HepG2 (cell line): ENCODE results near the gene CCDC88B. TPM values are rescaled to one million over a fixed set of nuclear protein-coding genes. Genes with fewer than 3 reads are reported as not detected.

ENCODE experiments used
- ATAC-seq: fragments of 200-7000 bp; cut with Tn5 transposase; 3 replicates; pipeline ENCODE4 v1.9.1; 2020; ENCODE audit warnings: mild to moderate bottlenecking, moderate library complexity
- BruUV-seq: library from RNA; stranded (reverse); fragments of 400-500 nt; replicated peaks from 2 replicates; lab custom pipeline; 2021; lab: Mats Ljungman, UMichigan
- CTCF ChIA-PET: fragments of 300-600 bp; formaldehyde crosslinking; extraction: SDS; loops from one replicate; lab custom pipeline; 2021; ENCODE audit warnings: low total read pairs, inconsistent platforms, low intra/inter-chr PET ratio; lab: Yijun Ruan, JAX
- POLR2A ChIA-PET: fragments of 350-600 bp; sonication (Branson Sonifier 250); formaldehyde crosslinking; loops from one replicate; lab custom pipeline; 2020; ENCODE audit warnings: antibody characterized with exemption, inconsistent platforms; lab: Yijun Ruan, JAX
- DNase-seq: peaks from one replicate; pipeline ENCODE4 v3.0.0-alpha.2; 2015; ENCODE audit warnings: low spot score
- FAIRE-seq: peaks from 3 replicates; lab custom pipeline; 2011; peaks lifted over from hg19 to GRCh38; lab: Jason Lieb, UNC
- H2AFZ ChIP-seq: one replicate; pipeline ENCODE4 v1.6.1; 2011; ENCODE audit warnings: low read length, inconsistent platforms
- H3K27ac ChIP-seq: fragments of 300-600 bp; 3 replicates; pipeline ENCODE4 v1.8.0; 2011; ENCODE audit warnings: mixed run types, mild to moderate bottlenecking, mixed read lengths, low read length, inconsistent platforms; ENCODE audit not compliant: insufficient read depth; ENCODE audit errors: extremely low read length
- H3K27me3 ChIP-seq, 2 experiments: fragments of 200-600 bp in 1 of 2; 2 replicates in 1 of 2; 3 replicates in 1 of 2; pipeline versions ENCODE4 v1.6.0 to v1.8.0; 2011; ENCODE audit warnings: low read length in 2 of 2, mild to moderate bottlenecking in 2 of 2, moderate library complexity in 2 of 2, inconsistent platforms in 1 of 2; ENCODE audit not compliant: insufficient read depth in 2 of 2, control insufficient read depth in 1 of 2
- H3K36me3 ChIP-seq, 2 experiments: fragments of 200-600 bp in 1 of 2; replicated peaks in 1 of 2; 2 replicates in 1 of 2; 3 replicates in 1 of 2; pipeline versions ENCODE4 v1.5.1 to v1.8.0; 2011; ENCODE audit warnings: low read length in 2 of 2, inconsistent platforms in 1 of 2; ENCODE audit not compliant: insufficient read depth in 2 of 2, control insufficient read depth in 1 of 2
- H3K4me1 ChIP-seq: 2 replicates; pipeline ENCODE4 v1.5.1; 2012; ENCODE audit warnings: low read length, inconsistent platforms; ENCODE audit not compliant: insufficient read depth
- H3K4me2 ChIP-seq: 2 replicates; pipeline ENCODE4 v1.6.0; 2011; ENCODE audit warnings: low read depth, low read length, inconsistent platforms
- H3K4me3 ChIP-seq, 3 experiments: fragments of 200-600 bp in 1 of 3; sonication (generic), shearing (Covaris generic) in 1 of 3; replicated peaks in 1 of 3; 2 replicates each; pipeline ENCODE4 v1.5.1; 2011 to 2016; ENCODE audit warnings: low read length in 3 of 3, inconsistent platforms in 2 of 3, low read depth in 2 of 3, mild to moderate bottlenecking in 2 of 3, control low read depth in 1 of 3, mixed read lengths in 1 of 3; ENCODE audit not compliant: insufficient read depth in 1 of 3
- H3K79me2 ChIP-seq: one replicate; pipeline ENCODE4 v1.6.1; 2011; ENCODE audit warnings: low read length, inconsistent platforms; ENCODE audit not compliant: insufficient read depth
- H3K9ac ChIP-seq: 2 replicates; pipeline ENCODE4 v1.6.0; 2011; ENCODE audit warnings: mild to moderate bottlenecking, low read depth, low read length, inconsistent platforms; ENCODE audit not compliant: insufficient read depth
- H3K9me3 ChIP-seq: 2 replicates; pipeline ENCODE4 v1.5.1; 2012; ENCODE audit warnings: mild to moderate bottlenecking, low read length
- H4K20me1 ChIP-seq: 2 replicates; pipeline ENCODE4 v1.6.0; 2011; ENCODE audit warnings: inconsistent platforms, mild to moderate bottlenecking, low read length, moderate library complexity; ENCODE audit not compliant: insufficient read depth
- AKAP8 ChIP-seq: sonication (generic); formaldehyde crosslinking; IDR thresholded peaks from 2 replicates; pipeline ENCODE4 v1.5.1; 2020; ENCODE audit warnings: mild to moderate bottlenecking, missing genetic modification reagents
- ATF7-NPFF ChIP-seq: sonication (generic); formaldehyde crosslinking; IDR thresholded peaks from 2 replicates; pipeline ENCODE4 v1.8.1; 2023; ENCODE audit warnings: mild to moderate bottlenecking, low read depth, missing genetic modification reagents, moderate library complexity
- CAMTA2 ChIP-seq: sonication (generic); formaldehyde crosslinking; IDR thresholded peaks from 2 replicates; pipeline ENCODE4 v1.4.0; 2020; ENCODE audit warnings: mild to moderate bottlenecking, missing genetic modification reagents, borderline replicate concordance
- CREB3 ChIP-seq: sonication (generic); formaldehyde crosslinking; IDR thresholded peaks from 2 replicates; pipeline ENCODE4 v1.5.0; 2020; ENCODE audit warnings: missing genetic modification reagents
- DMAP1 ChIP-seq: IDR thresholded peaks from 2 replicates; pipeline ENCODE4 v1.6.1; 2016
- MIER3 ChIP-seq: IDR thresholded peaks from 2 replicates; pipeline ENCODE4 v1.6.1; 2016; ENCODE audit warnings: missing compliant biosample characterization, borderline replicate concordance
- MLLT10 ChIP-seq: sonication (generic); formaldehyde crosslinking; IDR thresholded peaks from 2 replicates; pipeline ENCODE4 v1.4.0; 2020; ENCODE audit warnings: missing genetic modification reagents
- RAD21 ChIP-seq: fragments of 450-650 bp; formaldehyde crosslinking; IDR thresholded peaks from 2 replicates; pipeline ENCODE4 v1.5.0; 2020; ENCODE audit warnings: mild to moderate bottlenecking
- THAP7 ChIP-seq: sonication (generic); formaldehyde crosslinking; IDR thresholded peaks from 2 replicates; pipeline ENCODE4 v1.8.1; 2023; ENCODE audit warnings: mild to moderate bottlenecking, missing genetic modification reagents
- ZNF256 ChIP-seq: sonication (generic); formaldehyde crosslinking; conservative IDR thresholded peaks from 2 replicates; pipeline ENCODE4 v1.4.0; 2020; ENCODE audit warnings: missing genetic modification reagents
- ZNF263 ChIP-seq: sonication (generic); formaldehyde crosslinking; IDR thresholded peaks from 2 replicates; pipeline ENCODE4 v1.4.0; 2020; ENCODE audit warnings: missing genetic modification reagents
- ZNF3 ChIP-seq: IDR thresholded peaks from 2 replicates; pipeline ENCODE4 v1.7.0; 2017; ENCODE audit warnings: inconsistent platforms
- ZNF441 ChIP-seq: sonication (generic); formaldehyde crosslinking; IDR thresholded peaks from 2 replicates; pipeline ENCODE4 v1.7.0; 2021; ENCODE audit warnings: missing genetic modification reagents, borderline replicate concordance
- ZNF614 ChIP-seq: IDR thresholded peaks from 2 replicates; pipeline ENCODE4 v1.6.1; 2018; ENCODE audit warnings: missing biosample characterization, missing genetic modification reagents, inconsistent platforms, borderline replicate concordance
- ZNF674 ChIP-seq: sonication (generic); formaldehyde crosslinking; IDR thresholded peaks from 2 replicates; pipeline ENCODE4 v1.5.0; 2020; ENCODE audit warnings: low read depth, mild to moderate bottlenecking, missing genetic modification reagents
- ZNF773 ChIP-seq: sonication (generic); formaldehyde crosslinking; IDR thresholded peaks from 2 replicates; pipeline ENCODE4 v1.4.0; 2020; ENCODE audit warnings: missing genetic modification reagents, borderline replicate concordance
- WGBS: methylation state at CpG from one replicate; pipeline ENCODE4 v1.1.6; 2017; ENCODE audit warnings: low lambda C conversion rate; 5-methylcytosine and 5-hydroxymethylcytosine counted together
- in situ Hi-C: cut with HindIII; loops from 2 replicates; pipeline ENCODE4 v1.10.0; 2017; ENCODE audit warnings: low pct_unique_long_range_greater_than_20kb; ENCODE audit not compliant: extremely low pct_ligation_motif_present
- intact Hi-C: fragments of 100-400 bp; cut with micrococcal nuclease; formaldehyde crosslinking; loops from one replicate; pipeline ENCODE4 v1.10.0; 2022; ENCODE audit not compliant: unreplicated experiment
- polyA plus RNA-seq, 8 experiments: library from polyadenylated mRNA; depleted of rRNA in 3 of 8; stranded (reverse) in 7 of 8; unstranded in 1 of 8; fragments of >200 nt; fragmentation: Illumina TruSeq in 4 of 8; extraction: Trizol in 4 of 8; gene quantifications; 2 replicates each; pipeline versions ENCODE4 v1.2.1 to v1.2.3, GENCODE V29; 2011 to 2016; ENCODE audit warnings: low read depth in 4 of 8, missing spikeins in 1 of 8, mixed read lengths in 1 of 8; ENCODE audit not compliant: insufficient read depth in 1 of 8
- total RNA-seq, 5 experiments: library from RNA; depleted of rRNA; stranded (reverse); fragments of >200 nt; fragmentation: Illumina TruSeq; extraction: Trizol; gene quantifications; 2 replicates each; pipeline ENCODE4 v1.2.3, GENCODE V29; 2016; ENCODE audit warnings: low read depth in 1 of 5
- TF ChIP-seq, protein P1 (sequence below): sonication (generic); formaldehyde crosslinking; IDR thresholded peaks from 2 replicates; pipeline ENCODE4 v1.4.0; 2020; ENCODE audit warnings: missing genetic modification reagents

Gene CCDC88B
- total and polyA plus RNA-seq, 2 of the 13 experiments (the other 11 are each of a cell fraction or from before 2014, with no cell fraction given): 3.6 to 4.8 TPM

GRCh38 chr11:64316672-64317324 lies 23.2 kb upstream of the CCDC88B start:
- POLR2A ChIA-PET: interaction anchor here (0.8 to 4.5 kb wide), 17 partner anchors 11 to 462 kb away, joined by 3 to 103 read pairs (median 9); partner anchors contain the start of genes BAD, CATSPERZ, ESRRA and FKBP2
- 4% methylated on average over 13 of the region's 32 CpGs for WGBS
- Histone ChIP-seq H3K4me3 (peak overlapping the region; percentile 97 to 99 (median 99)), H3K27ac (peak overlapping the region; percentile 98), H3K4me1 (peaks cover 22% of the 10 kb centered on the region), H3K9ac (peak overlapping the region; percentile 94), H2AFZ (no peak overlapping the region), H3K27me3 (no peaks in the 10 kb centered on the region; a peak in 1 of 5 replicates), H3K79me2 (peaks cover 15% of the 10 kb centered on the region), H3K4me2 (peak overlapping the region; percentile 99), H3K36me3 (peaks cover 1 to 33% of the 10 kb centered on the region in 2 experiments; a peak in 3 of 5 replicates), H3K9me3 (no peaks in the 10 kb centered on the region), H4K20me1 (no peaks in the 10 kb centered on the region)
- intact Hi-C loops (loop anchor here (2.0 kb wide), 1 partner anchor 42 kb away; the partner anchor contains the start of gene RPS6KA4), in situ Hi-C loops (no loop called here)
- TSS peak; percentile 100 for BruUV-seq
- CTCF ChIA-PET: no interaction called here
- FAIRE-seq (no peak), DNase-seq (peak; percentile 41), ATAC-seq (peak; percentile 12)
- TF ChIP-seq RAD21 (CRISPR knock-in tag) (peak; percentile 49; the same call in 1 of the 2 replicates), ATF7-NPFF (peak; percentile 50; the same call in 1 of the 2 replicates), ZNF3 (CRISPR knock-in tag) (0 out of 2 replicates have a peak, but pooled peaks have one; percentile 18), THAP7 (CRISPR knock-in tag) (no peak), ZNF674 (CRISPR knock-in tag) (0 out of 2 replicates have a peak, but pooled peaks have one; percentile 9), ZNF441 (CRISPR knock-in tag) (0 out of 2 replicates have a peak, but pooled peaks have one; percentile 12), CAMTA2 (CRISPR knock-in tag) (no peak), ZNF614 (CRISPR knock-in tag) (no peak), MLLT10 (CRISPR knock-in tag) (no peak), CREB3 (CRISPR knock-in tag) (no peak), ZNF256 (CRISPR knock-in tag) (0 out of 2 replicates have a peak, but pooled peaks have one; percentile 40), ZNF773 (CRISPR knock-in tag) (no peak), AKAP8 (CRISPR knock-in tag) (peak; percentile 85), ZNF263 (CRISPR knock-in tag) (peak; percentile 11; the same call in 1 of the 2 replicates), DMAP1 (CRISPR knock-in tag) (no peak), MIER3 (CRISPR knock-in tag) (no peak)
- TF ChIP-seq, protein P1, sequence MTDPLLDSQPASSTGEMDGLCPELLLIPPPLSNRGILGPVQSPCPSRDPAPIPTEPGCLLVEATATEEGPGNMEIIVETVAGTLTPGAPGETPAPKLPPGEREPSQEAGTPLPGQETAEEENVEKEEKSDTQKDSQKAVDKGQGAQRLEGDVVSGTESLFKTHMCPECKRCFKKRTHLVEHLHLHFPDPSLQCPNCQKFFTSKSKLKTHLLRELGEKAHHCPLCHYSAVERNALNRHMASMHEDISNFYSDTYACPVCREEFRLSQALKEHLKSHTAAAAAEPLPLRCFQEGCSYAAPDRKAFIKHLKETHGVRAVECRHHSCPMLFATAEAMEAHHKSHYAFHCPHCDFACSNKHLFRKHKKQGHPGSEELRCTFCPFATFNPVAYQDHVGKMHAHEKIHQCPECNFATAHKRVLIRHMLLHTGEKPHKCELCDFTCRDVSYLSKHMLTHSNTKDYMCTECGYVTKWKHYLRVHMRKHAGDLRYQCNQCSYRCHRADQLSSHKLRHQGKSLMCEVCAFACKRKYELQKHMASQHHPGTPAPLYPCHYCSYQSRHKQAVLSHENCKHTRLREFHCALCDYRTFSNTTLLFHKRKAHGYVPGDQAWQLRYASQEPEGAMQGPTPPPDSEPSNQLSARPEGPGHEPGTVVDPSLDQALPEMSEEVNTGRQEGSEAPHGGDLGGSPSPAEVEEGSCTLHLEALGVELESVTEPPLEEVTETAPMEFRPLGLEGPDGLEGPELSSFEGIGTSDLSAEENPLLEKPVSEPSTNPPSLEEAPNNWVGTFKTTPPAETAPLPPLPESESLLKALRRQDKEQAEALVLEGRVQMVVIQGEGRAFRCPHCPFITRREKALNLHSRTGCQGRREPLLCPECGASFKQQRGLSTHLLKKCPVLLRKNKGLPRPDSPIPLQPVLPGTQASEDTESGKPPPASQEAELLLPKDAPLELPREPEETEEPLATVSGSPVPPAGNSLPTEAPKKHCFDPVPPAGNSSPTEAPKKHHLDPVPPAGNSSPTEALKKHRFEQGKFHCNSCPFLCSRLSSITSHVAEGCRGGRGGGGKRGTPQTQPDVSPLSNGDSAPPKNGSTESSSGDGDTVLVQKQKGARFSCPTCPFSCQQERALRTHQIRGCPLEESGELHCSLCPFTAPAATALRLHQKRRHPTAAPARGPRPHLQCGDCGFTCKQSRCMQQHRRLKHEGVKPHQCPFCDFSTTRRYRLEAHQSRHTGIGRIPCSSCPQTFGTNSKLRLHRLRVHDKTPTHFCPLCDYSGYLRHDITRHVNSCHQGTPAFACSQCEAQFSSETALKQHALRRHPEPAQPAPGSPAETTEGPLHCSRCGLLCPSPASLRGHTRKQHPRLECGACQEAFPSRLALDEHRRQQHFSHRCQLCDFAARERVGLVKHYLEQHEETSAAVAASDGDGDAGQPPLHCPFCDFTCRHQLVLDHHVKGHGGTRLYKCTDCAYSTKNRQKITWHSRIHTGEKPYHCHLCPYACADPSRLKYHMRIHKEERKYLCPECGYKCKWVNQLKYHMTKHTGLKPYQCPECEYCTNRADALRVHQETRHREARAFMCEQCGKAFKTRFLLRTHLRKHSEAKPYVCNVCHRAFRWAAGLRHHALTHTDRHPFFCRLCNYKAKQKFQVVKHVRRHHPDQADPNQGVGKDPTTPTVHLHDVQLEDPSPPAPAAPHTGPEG (CRISPR knock-in tag): 0 out of 2 replicates have a peak, but pooled peaks have one; percentile 11
